Loucy (cell line): ENCODE measurements around the gene KRTAP2-1.

Experiments
- CTCF ChIP-seq: fragments of 200-600 bp; sonication (generic); conservative IDR thresholded peaks from 2 replicates; pipeline ENCODE4 v1.5.1; 2014; ENCODE audit warnings: mild to moderate bottlenecking, antibody characterized with exemption, low read length
- EZH2phosphoT487 ChIP-seq: fragments of 200-600 bp; IDR thresholded peaks from 2 replicates; pipeline ENCODE4 v1.6.1; 2018; ENCODE audit warnings: antibody characterized with exemption, mild to moderate bottlenecking, moderate library complexity, borderline replicate concordance

- TF ChIP-seq CTCF (no peak), EZH2phosphoT487 (no peak)
Observed at GRCh38 chr17:41076788-41077187, 29.7 kb upstream of the KRTAP2-1 start.
